ENCODE results near the gene CASKIN1.
"Not testable (repeated sequence)": the region's sequence is repeated elsewhere in the genome, so short reads cannot be mapped to it uniquely, and the experiment has no call there.

The CASKIN1 gene

DNA sequence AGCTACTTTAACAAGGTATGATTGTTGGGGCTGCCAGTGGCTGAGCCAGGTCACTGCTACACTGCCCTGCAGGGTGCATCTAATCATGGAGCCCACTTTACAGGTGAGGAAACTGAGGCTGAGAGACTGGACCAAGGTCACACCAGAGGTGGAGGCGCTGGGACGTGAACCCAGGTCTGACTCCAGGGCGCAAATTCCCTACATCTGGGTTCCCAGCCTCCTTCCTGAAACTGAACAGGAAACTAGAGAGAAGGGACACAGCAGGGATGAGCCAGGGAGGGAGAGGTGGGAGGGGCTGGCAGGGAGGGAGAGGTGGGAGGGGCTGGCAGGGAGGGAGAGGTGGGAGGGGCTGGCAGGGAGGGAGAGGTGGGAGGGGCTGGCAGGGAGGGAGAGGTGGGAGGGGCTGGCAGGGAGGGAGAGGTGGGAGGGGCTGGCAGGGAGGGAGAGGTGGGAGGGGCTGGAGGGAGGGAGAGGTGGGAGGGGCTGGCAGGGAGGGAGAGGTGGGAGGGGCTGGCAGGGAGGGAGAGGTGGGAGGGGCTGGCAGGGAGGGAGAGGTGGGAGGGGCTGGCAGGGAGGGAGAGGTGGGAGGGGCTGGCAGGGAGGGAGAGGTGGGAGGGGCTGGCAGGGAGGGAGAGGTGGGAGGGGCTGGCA, 68.7 kb downstream of the CASKIN1 start:
- DNase-seq, result not testable (repeated sequence)

Measured in SHP77 (cell line).